Left cardiac atrium (tissue), 4 donors: ENCODE data around the gene SCN1B. TPM values are rescaled to one million over a fixed set of nuclear protein-coding genes. Genes with fewer than 3 reads are reported as not detected.
A peak's percentile ranks its signal among the peaks of the same experiment; 100 is the strongest.

ENCODE experiments used
- ATAC-seq, 2 donors: fragments of 200-7000 bp; cut with Tn5 transposase; one replicate each; pipeline ENCODE4 v1.9.1; 2020; ENCODE audit warnings: mild to moderate bottlenecking in 2 of 2, moderate library complexity in 2 of 2
- DNase-seq: peaks from one replicate; pipeline ENCODE4 v3.0.0-alpha.2; 2020
- intact Hi-C, 2 donors: fragments of 100-400 bp; cut with DNase I; formaldehyde crosslinking; loops; one replicate each; pipeline versions ENCODE4 v1.14.1 to v1.15.1; 2022 to 2023
- total RNA-seq, 2 donors: library from RNA; stranded (reverse); fragmentation: NEBNext Ultra II Directional; extraction: Animal tissue kit (Norgen Biotek cat#: 25700); gene quantifications; one replicate each; pipeline ENCODE4 v1.2.1, GENCODE V29; 2021
- donor health status: DM: no; HTN: yes; CAD: no.
- donor health status: DM: no; HTN: yes; CAD: no; lungs with severe emphysema.
- donor health status: DM: yes; HTN: yes; CAD: no.
- donor health status: Dilated cardiomyopathy.

SCN1B gene
- total RNA-seq, 2 donors from 2014 or later = 73.6 to 163 TPM

DNA sequence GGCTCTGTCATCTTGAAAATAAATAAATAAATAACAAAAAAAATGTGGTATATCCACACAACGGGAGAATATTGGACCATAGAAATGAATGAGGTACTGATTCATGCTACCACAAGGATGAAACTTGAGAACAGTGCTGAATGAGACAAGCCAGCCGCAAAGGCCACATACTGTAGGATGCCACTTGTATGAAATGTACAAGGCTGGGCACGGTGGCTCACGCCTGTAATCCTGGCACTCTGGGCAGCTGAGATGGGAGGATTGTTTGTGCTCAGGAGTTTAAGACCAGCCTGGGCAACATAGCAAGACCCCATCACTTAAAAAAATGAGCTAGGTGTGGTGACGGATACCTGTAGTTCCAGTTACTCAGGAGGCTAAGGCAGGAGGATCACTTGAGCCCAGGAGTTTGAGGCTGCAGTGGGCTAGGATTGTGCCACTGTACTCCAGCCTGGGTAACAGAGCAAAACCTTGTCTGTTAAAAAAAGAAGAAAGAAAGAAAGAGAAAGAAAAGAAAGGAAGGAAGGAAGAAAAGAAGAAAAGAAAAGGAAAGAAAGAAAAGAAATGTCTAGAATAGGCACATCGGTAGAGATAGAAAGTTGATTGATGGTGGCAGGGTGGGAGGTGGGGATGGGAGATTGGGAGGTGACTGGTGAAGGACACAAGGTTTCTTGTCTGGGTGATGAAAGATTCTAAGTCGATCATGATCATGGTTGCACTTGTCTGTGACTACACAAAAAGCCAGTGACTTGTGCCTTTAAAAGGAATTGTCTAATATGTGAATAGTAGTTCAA lies 31.5 kb downstream of the SCN1B start:
- intact Hi-C loops = loop anchor here in 1 of 2 donors (10.0 kb wide), 1 partner anchor 73 kb away; the partner anchor contains the start of genes FXYD1 and LGI4
- ATAC-seq (no peak), DNase-seq (no peak)

DNA sequence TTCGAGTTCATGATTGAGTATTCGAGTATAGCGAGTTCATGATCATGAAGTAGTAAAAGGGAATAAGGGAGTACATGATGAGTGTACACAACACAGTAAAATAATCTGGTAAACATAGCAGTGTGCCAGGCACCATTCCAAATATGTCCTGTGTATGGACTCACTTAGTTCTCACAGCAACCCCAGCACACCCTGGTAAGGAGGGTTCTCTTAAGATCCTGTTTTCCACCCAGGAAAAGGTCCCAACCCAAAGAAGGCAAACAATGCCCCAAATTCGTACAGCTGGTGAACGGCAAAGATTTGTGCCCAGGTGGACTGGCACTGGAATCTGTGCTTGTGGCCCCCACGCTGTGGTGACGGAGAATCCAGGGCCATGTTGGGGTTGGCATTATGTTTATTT lies 32.7 kb downstream of the SCN1B start:
- DNase-seq = no peak
- ATAC-seq = no peak
- intact Hi-C loops = loop anchor here in 1 of 2 donors (10.0 kb wide), 1 partner anchor 72 kb away; the partner anchor contains the start of genes FXYD1 and LGI4

DNA sequence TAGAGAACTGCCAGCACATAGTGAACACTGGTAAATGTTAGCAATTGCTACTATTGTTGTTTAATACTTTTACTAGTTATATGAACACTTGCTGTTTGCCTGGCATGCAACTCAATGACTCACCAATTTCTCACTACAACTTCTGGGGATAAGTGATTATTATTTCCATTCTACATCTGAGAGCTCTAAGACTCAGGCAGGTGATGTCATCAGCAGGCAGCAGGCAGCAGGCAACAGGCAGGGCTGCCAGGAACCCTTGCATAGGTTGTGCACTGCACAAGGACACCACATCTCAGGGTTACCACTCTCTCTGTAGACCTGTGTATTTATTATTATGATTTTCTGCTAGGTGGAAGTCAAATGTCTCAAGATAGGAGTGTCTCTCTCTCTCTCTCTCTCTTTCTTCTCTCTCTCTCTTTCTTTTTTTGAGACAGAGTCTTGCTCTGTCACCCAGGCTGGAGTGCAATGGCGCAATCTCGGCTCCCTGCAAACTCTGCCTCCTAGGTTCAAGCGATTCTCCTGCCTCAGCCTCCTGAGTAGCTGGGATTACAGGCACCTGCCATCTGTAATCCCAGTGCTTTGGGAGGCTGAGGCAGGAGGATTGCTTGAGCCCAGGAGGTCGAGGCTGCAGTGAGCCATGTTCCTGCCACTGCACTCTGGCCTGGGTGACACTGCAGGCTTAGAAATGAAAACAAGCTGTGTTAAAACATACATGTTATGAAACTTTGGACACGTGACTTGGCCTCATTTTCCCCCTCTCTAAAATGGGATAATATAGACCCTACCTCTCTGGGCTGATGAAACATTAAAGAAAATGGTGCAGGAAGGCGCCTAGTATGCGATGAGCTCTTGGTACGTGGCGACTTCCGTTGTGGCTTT lies 33.9 kb downstream of the SCN1B start:
- DNase-seq (no peak), ATAC-seq (peak in 1 of 2 donors; percentile 38)
- intact Hi-C loops = loop anchor here in 1 of 2 donors (10.0 kb wide), 1 partner anchor 71 kb away; the partner anchor contains the start of genes FXYD1 and LGI4

DNA sequence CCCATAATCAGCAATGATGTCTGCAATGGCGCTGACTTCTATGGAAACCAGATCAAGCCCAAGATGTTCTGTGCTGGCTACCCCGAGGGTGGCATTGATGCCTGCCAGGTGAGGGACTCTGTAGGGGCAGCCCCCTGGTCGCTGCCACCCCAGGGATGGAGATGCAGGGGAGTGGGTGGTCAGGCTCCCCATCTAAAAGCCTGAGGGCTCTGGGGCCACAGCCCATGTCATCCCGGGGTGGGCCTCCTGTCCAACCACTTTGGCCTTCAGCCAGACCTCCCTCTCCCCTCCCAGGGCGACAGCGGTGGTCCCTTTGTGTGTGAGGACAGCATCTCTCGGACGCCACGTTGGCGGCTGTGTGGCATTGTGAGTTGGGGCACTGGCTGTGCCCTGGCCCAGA lies 35.3 kb downstream of the SCN1B start:
- ATAC-seq (no peak), DNase-seq (no peak)
- intact Hi-C loops = loop anchor here in 1 of 2 donors (10.0 kb wide), 1 partner anchor 69 kb away; the partner anchor contains the start of genes FXYD1 and LGI4

DNA sequence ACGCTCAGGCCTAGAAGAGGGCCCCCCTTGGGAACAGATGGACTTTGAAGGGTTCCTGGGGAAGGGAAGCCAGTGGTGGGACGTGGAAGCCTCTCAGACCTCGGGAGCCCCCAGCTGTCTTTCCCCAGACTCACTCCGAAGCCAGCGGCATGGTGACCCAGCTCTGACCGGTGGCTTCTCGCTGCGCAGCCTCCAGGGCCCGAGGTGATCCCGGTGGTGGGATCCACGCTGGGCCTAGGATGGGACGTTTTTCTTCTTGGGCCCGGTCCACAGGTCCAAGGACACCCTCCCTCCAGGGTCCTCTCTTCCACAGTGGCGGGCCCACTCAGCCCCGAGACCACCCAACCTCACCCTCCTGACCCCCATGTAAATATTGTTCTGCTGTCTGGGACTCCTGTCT lies 35.9 kb downstream of the SCN1B start:
- ATAC-seq (no peak), DNase-seq (no peak)
- intact Hi-C loops = loop anchor here in 1 of 2 donors (10.0 kb wide), 1 partner anchor 69 kb away; the partner anchor contains the start of genes FXYD1 and LGI4

DNA sequence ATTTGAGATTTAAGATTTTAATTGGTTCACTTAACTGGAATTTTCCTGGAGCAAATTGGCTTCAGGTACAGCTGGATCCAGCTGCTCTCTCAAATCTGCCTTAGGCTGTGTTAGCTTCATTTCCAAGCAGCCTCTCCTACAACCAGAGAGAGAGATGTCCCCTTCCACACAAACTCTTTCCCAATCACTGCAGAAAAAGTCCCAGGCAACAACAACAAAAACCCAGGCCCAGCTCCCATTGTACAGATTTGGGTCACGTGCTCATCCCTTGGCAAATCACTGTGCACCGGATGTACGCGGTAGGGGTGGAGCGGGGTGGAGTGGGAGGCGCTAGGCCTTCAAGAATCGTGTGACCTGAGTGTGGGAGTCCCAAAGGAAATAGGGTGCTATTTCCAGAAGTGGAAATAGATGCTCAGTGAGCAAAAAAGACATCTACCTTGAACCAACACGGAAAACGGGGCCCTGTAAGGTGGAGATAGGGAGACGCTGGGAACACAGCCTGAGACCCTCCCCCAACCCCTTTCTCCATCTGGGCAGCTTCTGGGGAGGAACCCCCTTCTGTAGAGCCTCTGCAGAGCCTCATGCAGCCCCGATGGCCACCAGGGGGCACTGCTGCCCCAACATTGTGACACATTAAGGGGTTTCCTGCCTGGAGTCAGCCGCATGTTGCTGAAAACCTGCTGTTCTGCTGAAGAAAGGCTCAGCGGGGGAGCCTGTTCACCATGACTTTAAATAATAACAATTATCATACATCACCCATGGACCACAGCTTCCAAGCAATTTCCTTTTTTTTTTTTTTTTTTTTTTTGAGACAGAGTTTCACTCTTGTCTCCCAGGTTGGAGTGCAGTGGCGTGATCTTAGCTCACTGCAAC lies 36.7 kb downstream of the SCN1B start:
- DNase-seq (peak; percentile 90), ATAC-seq (peak; percentile 87 to 88)
- intact Hi-C loops = loop anchor here in 1 of 2 donors (10.0 kb wide), 1 partner anchor 68 kb away; the partner anchor contains the start of genes FXYD1 and LGI4

DNA sequence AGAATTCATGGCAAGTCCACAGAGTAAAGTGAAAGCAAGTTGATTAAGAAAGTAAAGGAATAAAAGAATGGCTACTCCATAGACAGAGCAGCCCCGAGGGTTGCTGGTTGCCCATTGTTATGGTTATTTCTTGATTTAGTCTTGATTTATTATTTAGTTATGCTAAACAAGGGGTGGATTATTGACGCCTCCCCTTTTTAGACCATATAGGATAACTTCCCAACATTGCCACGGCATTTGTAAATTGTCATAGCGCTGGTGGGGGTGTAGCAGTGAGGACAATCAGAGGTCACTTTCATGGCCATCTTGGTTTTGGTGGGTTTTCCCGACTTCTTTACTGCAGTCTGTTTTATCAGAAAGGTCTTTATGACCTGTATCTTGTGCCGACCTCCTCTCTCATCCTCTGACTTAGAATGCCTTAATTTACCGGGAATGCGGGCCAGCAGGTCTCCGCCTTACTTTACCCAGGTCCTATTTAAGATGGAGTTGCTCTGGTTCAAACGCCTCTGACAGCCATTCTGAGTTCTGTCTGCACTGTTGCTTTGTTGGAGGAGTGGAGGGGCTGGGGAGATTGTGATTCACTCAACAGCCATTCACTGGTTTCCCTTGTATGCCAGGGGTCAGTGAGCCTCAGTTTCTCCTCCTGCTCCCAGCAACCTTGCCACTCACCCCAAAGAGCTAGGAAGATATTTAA lies 38.8 kb downstream of the SCN1B start:
- no peak for DNase-seq
- intact Hi-C loops = loop anchor here in 1 of 2 donors (10.0 kb wide), 1 partner anchor 66 kb away; the partner anchor contains the start of genes FXYD1 and LGI4
- ATAC-seq = no peak

DNA sequence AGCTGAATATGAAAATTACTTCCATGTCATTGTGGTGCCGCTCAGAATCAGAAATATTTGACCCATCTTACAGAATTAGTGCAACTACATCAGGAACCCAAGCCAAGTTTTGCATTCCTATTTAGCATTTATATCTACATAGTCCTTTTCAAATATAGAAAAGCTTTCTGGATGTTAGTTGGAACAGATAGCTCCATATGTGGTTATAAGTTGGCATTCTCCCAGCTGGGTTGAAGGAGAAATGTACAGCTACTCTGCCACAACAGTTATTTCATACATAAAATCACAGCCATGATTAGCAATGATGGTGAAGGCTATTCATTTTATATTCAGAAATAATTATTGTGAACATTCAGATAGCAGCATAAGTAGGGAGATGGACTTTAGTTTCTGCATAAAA lies 39.4 kb downstream of the SCN1B start:
- no peak for ATAC-seq
- intact Hi-C loops = loop anchor here in 1 of 2 donors (10.0 kb wide), 1 partner anchor 65 kb away; the partner anchor contains the start of genes FXYD1 and LGI4
- DNase-seq = no peak

DNA sequence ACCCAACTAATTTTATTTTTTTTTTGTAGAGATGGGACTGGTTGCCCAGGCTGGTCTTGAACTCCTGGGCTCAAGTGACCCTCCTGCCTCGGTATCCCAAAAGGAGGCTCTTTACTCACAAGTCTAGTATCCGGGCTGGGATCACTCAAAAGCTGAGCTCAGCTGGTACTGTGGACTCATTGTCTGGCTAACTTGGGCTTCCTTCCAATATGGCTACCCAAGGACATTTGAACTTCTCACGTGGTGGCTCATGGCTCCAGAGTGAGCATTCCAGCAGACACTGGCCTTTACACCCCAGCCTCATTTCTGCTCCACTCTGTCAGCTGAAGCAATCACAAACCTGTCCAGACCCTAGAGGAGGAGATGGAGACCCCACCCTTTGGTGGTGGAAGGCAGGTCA lies 40.2 kb downstream of the SCN1B start:
- intact Hi-C loops = no loop called here
- ATAC-seq = no peak
- DNase-seq = no peak

DNA sequence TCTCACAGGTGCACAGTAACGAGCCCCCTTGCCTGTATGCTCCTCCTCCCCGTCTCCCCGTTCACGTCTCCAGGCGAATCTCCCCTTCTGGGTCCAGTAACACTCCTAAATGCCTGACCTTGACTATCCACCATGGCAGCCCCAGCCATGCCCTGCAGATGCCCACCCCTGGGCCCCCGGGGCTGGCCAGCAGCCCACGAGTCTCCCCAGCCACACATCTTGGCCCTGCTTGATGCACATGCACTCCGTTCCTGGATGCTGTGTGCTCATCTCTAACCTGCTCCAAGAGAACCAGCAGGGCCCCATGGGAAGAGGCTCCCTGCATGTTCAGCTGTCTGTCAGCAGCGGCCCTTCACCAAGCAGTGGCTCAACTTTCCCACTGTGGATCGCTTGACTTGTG lies 43.2 kb downstream of the SCN1B start:
- intact Hi-C loops = no loop called here
- ATAC-seq = no peak
- DNase-seq = no peak

DNA sequence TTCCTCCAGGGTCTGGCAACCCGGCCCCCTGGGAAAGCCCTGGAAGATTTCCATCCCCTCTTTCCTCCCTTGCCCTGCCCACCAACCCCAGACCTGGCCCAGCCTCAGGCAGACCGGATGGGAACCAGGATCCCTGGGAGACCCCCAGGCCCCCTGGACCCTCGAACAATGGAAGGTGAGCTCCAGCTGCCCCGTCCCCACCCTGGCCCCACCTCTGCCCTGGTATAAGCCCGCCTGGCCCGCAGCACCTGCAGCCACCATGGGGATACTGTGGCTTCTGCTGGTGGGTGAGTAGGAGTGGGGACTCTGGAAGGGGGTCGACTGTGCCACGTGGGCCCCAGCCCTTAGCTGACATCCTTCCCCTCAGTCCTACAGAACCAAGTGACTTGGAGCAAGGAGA lies 43.7 kb downstream of the SCN1B start:
- ATAC-seq (no peak), DNase-seq (no peak)
- intact Hi-C loops = no loop called here

DNA sequence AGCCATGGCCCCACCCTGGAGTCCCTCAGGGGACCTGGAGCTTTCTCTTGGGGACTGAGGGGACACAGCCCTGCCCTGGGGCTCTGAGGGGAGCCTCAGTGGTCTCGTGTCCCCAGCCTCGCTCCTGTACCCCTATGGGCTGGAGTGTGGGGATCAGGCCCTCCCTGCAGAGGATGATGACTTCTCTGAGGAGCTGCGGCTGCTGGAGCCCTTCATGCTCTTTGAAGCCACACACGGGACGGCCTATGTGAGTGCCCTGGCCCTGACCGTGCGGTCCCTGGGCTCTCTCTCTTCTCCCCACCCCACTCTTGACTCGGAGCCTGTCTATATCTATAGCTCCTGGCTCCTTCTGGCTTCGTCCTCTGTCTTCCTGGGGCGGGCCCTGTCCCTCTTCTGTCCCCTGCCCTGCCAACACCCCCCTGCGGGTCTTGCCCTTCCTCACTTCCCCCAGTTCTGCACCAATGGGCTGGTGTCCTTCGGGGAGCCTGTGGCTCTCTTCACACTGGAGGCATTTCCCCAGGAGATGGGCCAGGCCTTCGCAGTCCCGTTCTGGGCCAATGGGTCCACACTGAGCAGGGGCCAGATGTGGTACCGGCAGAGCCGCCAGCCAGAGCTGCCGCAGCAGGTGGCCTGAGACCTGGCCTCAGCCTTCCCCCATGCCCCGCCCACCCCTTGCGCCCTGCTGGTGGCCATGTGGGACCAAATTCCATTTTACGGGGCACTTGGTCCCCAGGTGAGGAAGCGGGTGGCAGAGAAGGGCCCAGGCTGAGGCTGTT lies 44.3 kb downstream of the SCN1B start:
- no peak for ATAC-seq
- DNase-seq = no peak
- intact Hi-C loops = no loop called here

DNA sequence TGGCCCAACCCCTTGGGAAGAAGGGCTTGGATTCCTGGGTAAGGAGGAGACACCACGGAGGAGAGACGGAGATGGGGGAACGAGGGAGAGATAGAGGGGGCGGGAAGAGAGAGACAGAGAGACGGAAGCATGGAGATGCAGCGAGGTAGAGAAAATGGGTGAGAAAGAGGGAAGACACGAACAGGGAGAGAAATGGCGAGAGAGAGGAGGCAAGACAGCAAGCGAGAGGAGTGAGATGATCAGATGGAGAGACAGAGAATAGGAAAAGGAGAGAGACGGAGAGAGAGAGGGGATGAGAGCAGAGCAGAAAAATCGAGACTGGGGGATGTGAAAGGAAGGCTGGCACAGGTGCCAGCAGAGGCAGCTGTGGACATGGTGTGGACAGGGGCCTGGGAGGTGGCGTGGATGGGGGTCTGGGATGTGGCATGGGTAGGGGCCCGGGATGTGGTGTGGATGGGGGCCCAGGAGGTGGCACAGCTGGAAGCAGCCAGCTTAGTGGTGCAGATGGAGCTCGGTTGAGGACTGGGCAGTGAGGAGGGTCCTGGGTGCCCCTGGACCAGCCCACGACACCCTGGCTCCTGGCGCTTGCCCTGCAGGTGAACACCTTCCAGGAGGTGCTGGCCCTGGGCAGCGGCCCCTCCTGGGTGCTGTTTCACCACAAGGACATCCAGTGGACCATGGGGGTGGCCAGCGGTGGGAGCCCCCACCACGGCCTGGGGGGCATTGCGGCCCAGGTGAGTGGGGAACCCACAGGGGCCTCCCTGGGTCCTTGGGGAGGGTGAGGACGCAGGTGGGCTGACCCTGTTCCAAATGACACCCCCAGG lies 45.1 kb downstream of the SCN1B start:
- intact Hi-C loops = no loop called here
- ATAC-seq (no peak), DNase-seq (no peak)

DNA sequence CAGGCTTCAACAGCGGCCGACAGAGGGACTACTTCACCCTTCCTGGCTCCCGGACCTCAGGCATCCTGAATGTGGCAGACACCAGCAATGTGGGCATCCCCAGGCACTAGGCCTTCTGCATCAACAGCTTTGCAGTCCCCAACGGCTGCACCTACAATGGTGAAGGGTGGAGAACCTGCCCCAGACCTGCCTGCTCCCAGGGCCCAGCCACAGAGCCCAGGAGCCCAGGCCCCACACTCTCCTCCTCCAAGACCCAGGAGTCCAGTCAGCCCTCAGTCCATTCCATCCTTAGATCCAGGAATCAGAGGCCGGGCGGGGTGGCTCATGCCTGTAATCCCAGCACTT lies 45.7 kb downstream of the SCN1B start:
- intact Hi-C loops = no loop called here
- ATAC-seq = no peak
- DNase-seq = no peak

DNA sequence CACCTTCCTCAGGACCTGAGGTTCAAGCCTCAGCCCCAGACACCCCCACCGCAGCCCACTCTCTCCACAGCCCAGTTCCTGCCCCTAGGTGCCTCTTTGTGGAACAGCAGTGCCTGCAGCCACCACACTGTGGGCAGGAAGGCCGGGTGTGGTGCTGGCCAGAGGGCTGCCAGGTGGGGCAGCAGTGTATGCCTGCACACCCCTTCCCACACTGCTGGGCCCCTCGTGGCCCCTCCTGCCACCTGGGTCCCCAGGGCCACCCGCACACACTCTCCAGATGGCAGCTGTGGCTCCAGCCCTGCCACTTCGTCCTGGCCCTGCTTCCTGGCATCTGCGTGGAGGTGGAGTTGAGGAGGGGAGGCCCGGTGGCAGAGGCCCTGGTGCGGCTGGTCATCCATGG lies 46.4 kb downstream of the SCN1B start:
- no peak for DNase-seq
- ATAC-seq = no peak
- intact Hi-C loops = no loop called here

DNA sequence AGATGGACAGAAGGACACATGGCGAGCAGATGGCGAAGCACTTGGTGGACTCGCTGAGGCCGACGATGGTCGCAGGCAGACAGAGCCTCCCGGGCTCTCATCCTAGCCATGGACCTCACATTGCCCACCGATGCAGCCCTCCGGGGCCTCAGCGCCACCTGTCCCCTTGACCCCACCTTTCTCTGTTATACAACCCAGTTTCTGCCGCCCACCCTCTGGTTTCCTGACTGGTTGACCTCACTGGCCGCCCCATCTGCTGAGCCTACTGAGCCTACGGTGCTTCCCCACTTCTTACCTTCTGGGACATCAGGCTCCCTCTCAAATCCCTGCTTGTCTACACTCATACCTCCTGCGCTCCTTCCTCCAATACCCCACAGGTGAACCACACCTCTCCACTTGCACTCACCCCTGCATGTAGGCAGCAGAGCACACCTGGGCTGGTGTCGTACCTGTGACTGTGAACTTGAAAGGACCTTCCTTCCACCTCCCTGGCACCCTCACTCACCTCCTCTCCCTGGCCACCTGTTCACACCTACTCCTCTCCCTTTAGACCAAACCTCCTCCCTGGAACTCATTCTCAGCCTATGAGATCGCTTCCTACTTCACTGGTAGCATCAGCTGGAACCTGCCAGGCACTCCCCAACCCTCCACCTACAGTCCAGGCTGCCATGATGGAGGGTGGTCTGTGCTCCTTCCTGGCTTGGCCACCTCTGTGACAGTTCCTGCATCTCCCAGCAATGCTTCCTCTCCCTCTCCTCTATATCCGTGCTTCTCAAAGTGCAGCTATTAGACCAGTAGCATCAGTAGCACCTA lies 47.3 kb downstream of the SCN1B start:
- intact Hi-C loops = no loop called here
- ATAC-seq = no peak
- DNase-seq = no peak
